Keratinocyte (primary cell): ENCODE measurements around the gene FAM186B. TPM values are rescaled to one million over a fixed set of nuclear protein-coding genes. Genes with fewer than 3 reads are reported as not detected.

Experiments used
- DNase-seq: peaks from one replicate; pipeline ENCODE4 v3.0.0-alpha.2; 2011; ENCODE audit warnings: low read depth, missing footprints, low spot score
- FAIRE-seq: peaks from 2 replicates; lab custom pipeline; 2011; peaks lifted over from hg19 to GRCh38; lab: Jason Lieb, UNC
- H2AFZ ChIP-seq: 2 replicates; pipeline ENCODE4 v1.6.0; 2012; ENCODE audit warnings: low read length, control low read depth, inconsistent platforms; ENCODE audit not compliant: control insufficient read depth
- H3K27ac ChIP-seq: 2 replicates; pipeline ENCODE4 v1.5.1; 2011; ENCODE audit warnings: low read length; ENCODE audit not compliant: control insufficient read depth, insufficient read depth
- H3K27me3 ChIP-seq: 3 replicates; pipeline ENCODE4 v1.6.0; 2011; ENCODE audit warnings: low read length; ENCODE audit not compliant: control insufficient read depth, insufficient read depth; ENCODE audit errors: extremely low read depth
- H3K36me3 ChIP-seq, 2 experiments: 2 replicates in 1 of 2; 3 replicates in 1 of 2; pipeline ENCODE4 v1.5.1; 2011; ENCODE audit warnings: low read length in 2 of 2, mild to moderate bottlenecking in 1 of 2; ENCODE audit not compliant: control insufficient read depth in 2 of 2, insufficient read depth in 2 of 2; ENCODE audit errors: extremely low read depth in 1 of 2
- H3K4me1 ChIP-seq: 3 replicates; pipeline ENCODE4 v1.5.1; 2011; ENCODE audit warnings: low read length; ENCODE audit not compliant: control insufficient read depth, insufficient read depth; ENCODE audit errors: extremely low read depth
- H3K4me2 ChIP-seq: 3 replicates; pipeline ENCODE4 v1.6.0; 2011; ENCODE audit warnings: low read depth, low read length; ENCODE audit not compliant: control insufficient read depth, insufficient read depth; ENCODE audit errors: extremely low read depth
- H3K4me3 ChIP-seq, 3 experiments: fragments of 200-600 bp in 1 of 3; sonication (generic) in 1 of 3; 2 replicates in 2 of 3; 3 replicates in 1 of 3; pipeline ENCODE4 v1.5.1; 2011 to 2016; ENCODE audit warnings: low read length in 3 of 3, mild to moderate bottlenecking in 3 of 3, control low read depth in 2 of 3, inconsistent platforms in 1 of 3, low read depth in 1 of 3, mixed read lengths in 1 of 3, mixed run types in 1 of 3, moderate library complexity in 1 of 3; ENCODE audit not compliant: control insufficient read depth in 2 of 3, insufficient read depth in 2 of 3; ENCODE audit errors: extremely low read depth in 1 of 3
- H3K79me2 ChIP-seq: 2 replicates; pipeline ENCODE4 v1.6.0; 2012; ENCODE audit warnings: low read length; ENCODE audit not compliant: control insufficient read depth, insufficient read depth
- H3K9ac ChIP-seq: 3 replicates; pipeline ENCODE4 v1.6.0; 2011; ENCODE audit warnings: low read length; ENCODE audit not compliant: control insufficient read depth, insufficient read depth; ENCODE audit errors: extremely low read depth
- H3K9me1 ChIP-seq: 3 replicates; pipeline ENCODE4 v1.6.0; 2011; ENCODE audit warnings: low read length; ENCODE audit not compliant: control insufficient read depth, insufficient read depth; ENCODE audit errors: extremely low read depth
- H3K9me3 ChIP-seq: 2 replicates; pipeline ENCODE4 v1.5.1; 2012; ENCODE audit warnings: low read depth, low read length; ENCODE audit not compliant: control insufficient read depth
- H4K20me1 ChIP-seq: 3 replicates; pipeline ENCODE4 v1.6.0; 2011; ENCODE audit warnings: low read length; ENCODE audit not compliant: control insufficient read depth, insufficient read depth; ENCODE audit errors: extremely low read depth
- EZH2 ChIP-seq: IDR thresholded peaks from one replicate; pipeline ENCODE4 v1.6.1; 2012; ENCODE audit warnings: inconsistent platforms, mild to moderate bottlenecking, low read length, moderate library complexity
- dilution Hi-C: fragments of 300-500 bp; cut with MboI; formaldehyde crosslinking; loops from one replicate; pipeline ENCODE4 v1.7.0; 2020; ENCODE audit warnings: low sequenced_read_pairs; ENCODE audit not compliant: extremely low pct_ligation_motif_present
- polyA plus RNA-seq, 5 experiments: library from polyadenylated mRNA; depleted of rRNA in 3 of 5; stranded (reverse) in 3 of 5; stranded (forward) in 1 of 5; unstranded in 1 of 5; fragments of >200 nt; gene quantifications; 1 replicate in 1 of 5; 2 replicates in 3 of 5; 3 replicates in 1 of 5; pipeline versions ENCODE4 v1.2.1 to v1.2.3, GENCODE V29; 2011 to 2012; ENCODE audit warnings: missing spikeins in 2 of 5, low read depth in 1 of 5, low replicate concordance in 1 of 5
- TF ChIP-seq, protein P1 (sequence below), 3 experiments: IDR thresholded peaks in 1 of 3; conservative IDR thresholded peaks in 1 of 3; optimal IDR thresholded peaks in 1 of 3; 2 replicates in 2 of 3; 3 replicates in 1 of 3; pipeline versions ENCODE3 to v1.5.1; 2011; ENCODE audit warnings: low read length in 3 of 3, mild to moderate bottlenecking in 3 of 3, moderate library complexity in 2 of 3, control low read depth in 1 of 3, inconsistent platforms in 1 of 3; ENCODE audit not compliant: insufficient read depth in 2 of 3; ENCODE audit errors: extremely low read depth in 1 of 3

FAM186B gene
- polyA plus RNA-seq, 1 donor (not counting 4 experiments of a cell fraction or from before 2014, with no cell fraction given) = 0.13 TPM

DNA sequence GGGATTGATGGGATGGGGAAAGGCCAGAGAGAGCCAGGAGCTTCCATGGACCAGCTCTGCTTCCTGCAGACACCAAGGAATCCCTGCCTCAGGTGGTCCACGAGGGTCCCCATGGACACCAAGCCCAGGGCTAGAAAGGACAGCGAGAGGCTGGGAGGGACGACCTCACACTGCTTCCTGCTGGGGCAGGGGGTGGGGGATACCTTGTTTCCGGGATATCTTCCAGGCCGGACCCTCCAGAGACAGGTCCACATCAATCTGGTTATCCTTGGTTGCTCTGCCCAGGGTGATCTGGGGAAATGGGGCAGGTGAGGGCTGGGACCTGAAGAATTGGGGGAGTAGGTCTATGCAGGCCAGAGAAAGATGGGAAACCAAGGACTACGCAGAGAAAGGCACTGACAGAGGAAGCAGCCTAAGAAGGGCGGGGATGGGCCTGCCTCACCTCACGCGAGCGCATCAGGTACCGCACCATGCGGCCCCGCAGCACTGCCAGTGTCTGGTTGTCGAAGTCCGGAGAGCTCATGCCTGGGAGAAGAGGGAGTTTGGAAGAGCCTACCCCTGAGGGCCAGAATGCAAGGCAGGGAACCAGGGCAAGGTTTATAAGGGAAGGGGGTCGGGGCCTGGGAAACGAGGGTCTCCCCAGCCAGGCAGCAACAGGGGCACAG, 46.3 kb downstream of the FAM186B start:
- H3K9ac ChIP-seq = no peak overlapping the region
- TF ChIP-seq EZH2 = no peak
- TF ChIP-seq, protein P1, sequence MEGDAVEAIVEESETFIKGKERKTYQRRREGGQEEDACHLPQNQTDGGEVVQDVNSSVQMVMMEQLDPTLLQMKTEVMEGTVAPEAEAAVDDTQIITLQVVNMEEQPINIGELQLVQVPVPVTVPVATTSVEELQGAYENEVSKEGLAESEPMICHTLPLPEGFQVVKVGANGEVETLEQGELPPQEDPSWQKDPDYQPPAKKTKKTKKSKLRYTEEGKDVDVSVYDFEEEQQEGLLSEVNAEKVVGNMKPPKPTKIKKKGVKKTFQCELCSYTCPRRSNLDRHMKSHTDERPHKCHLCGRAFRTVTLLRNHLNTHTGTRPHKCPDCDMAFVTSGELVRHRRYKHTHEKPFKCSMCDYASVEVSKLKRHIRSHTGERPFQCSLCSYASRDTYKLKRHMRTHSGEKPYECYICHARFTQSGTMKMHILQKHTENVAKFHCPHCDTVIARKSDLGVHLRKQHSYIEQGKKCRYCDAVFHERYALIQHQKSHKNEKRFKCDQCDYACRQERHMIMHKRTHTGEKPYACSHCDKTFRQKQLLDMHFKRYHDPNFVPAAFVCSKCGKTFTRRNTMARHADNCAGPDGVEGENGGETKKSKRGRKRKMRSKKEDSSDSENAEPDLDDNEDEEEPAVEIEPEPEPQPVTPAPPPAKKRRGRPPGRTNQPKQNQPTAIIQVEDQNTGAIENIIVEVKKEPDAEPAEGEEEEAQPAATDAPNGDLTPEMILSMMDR (optimal IDR thresholded peaks at IDR 0.05 in 1 of 3, IDR thresholded peaks at IDR 0.05 in 1 of 3, conservative IDR thresholded peaks at IDR 0.05 in 1 of 3; ENCODE audit: extremely low read depth in 1 of 3, insufficient read depth in 2 of 3, low read length in 3 of 3) = no peak

DNA sequence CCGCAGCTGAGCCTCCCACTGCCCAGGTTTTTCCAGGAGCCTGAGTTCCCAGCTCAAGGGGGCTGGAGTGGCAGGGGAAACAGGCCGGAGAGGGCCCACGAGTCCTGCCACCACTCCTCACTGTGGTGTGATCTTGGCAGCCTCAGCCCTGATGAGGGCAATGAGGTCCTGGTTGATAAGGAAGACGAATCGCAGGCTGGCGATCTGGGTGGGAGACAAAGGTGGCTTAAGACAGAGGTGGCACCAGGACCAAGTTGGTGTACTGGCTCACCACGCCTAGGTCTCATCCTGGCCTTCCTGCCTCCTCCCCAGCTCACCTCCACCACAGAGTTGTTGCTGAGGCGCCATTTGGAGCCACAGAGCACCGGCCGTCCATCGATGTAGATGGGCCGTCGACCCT, 46.9 kb downstream of the FAM186B start:
- H4K20me1 ChIP-seq = no peaks in the 10 kb centered on the region
- no peak for DNase-seq

More for the DNA sequence above, 46.3 kb downstream of the FAM186B start:
- Histone ChIP-seq H3K27ac (no peak overlapping the region), H3K4me3 (no peak overlapping the region), H4K20me1 (no peaks in the 10 kb centered on the region), H3K79me2 (no peaks in the 10 kb centered on the region), H3K9me3 (no peaks in the 10 kb centered on the region), H3K9me1 (no peaks in the 10 kb centered on the region), H3K36me3 (peaks cover 38 to 46% of the 10 kb centered on the region in 2 experiments), H2AFZ (no peak overlapping the region), H3K4me2 (no peak overlapping the region), H3K27me3 (no peaks in the 10 kb centered on the region), H3K4me1 (no peaks in the 10 kb centered on the region)
- FAIRE-seq (no peak), DNase-seq (no peak)
- dilution Hi-C loops = no loop called here

More for the DNA sequence above, 46.9 kb downstream of the FAM186B start:
- no peaks in the 10 kb centered on the region for H3K79me2 ChIP-seq
- H3K27me3 ChIP-seq = no peaks in the 10 kb centered on the region
- no peak for FAIRE-seq
- H3K4me2 ChIP-seq = no peak overlapping the region
- no peaks in the 10 kb centered on the region for H3K9me3 ChIP-seq
- H3K4me3 ChIP-seq = no peak overlapping the region
- H3K27ac ChIP-seq = no peak overlapping the region
- H3K9me1 ChIP-seq = no peaks in the 10 kb centered on the region
- H2AFZ ChIP-seq = no peak overlapping the region
- no peak overlapping the region for H3K9ac ChIP-seq
- dilution Hi-C loops = no loop called here
- no peaks in the 10 kb centered on the region for H3K4me1 ChIP-seq
- TF ChIP-seq EZH2 = no peak
- TF ChIP-seq, protein P1 (optimal IDR thresholded peaks at IDR 0.05 in 1 of 3, IDR thresholded peaks at IDR 0.05 in 1 of 3, conservative IDR thresholded peaks at IDR 0.05 in 1 of 3; ENCODE audit: extremely low read depth in 1 of 3, insufficient read depth in 2 of 3, low read length in 3 of 3) = no peak
- peaks cover 33 to 46% of the 10 kb centered on the region in 2 experiments for H3K36me3 ChIP-seq
